Heart right ventricle (tissue), 16 donors: ENCODE measurements around the gene TRABD2B. TPM values are rescaled to one million over a fixed set of nuclear protein-coding genes. Genes with fewer than 3 reads are reported as not detected.

Source experiments
- ATAC-seq, 8 donors: fragments of 200-7000 bp; cut with Tn5 transposase; one replicate each; pipeline ENCODE4 v1.9.1; 2020; ENCODE audit warnings: mild to moderate bottlenecking in 8 of 8, moderate library complexity in 8 of 8, moderate number of reproducible peaks in 1 of 8
- DNase-seq, 2 donors: peaks; one replicate each; pipeline ENCODE4 v3.0.0-alpha.2; 2020
- H3K27ac ChIP-seq, 10 donors: fragments of 200-600 bp; sonication (generic) in 2 of 10; one replicate each; pipeline versions ENCODE4 v1.5.0 to v1.8.0; 2020 to 2022; ENCODE audit warnings: mild to moderate bottlenecking in 3 of 10
- H3K27me3 ChIP-seq, 7 donors: fragments of 200-600 bp; one replicate each; pipeline ENCODE4 v1.8.0; 2021 to 2022; ENCODE audit warnings: mild to moderate bottlenecking in 2 of 7
- H3K36me3 ChIP-seq, 9 donors: fragments of 200-600 bp; sonication (generic) in 1 of 9; one replicate each; pipeline versions ENCODE4 v1.5.0 to v1.8.0; 2020 to 2022; ENCODE audit warnings: mild to moderate bottlenecking in 2 of 9
- H3K4me1 ChIP-seq, 9 donors: fragments of 200-600 bp; sonication (generic) in 1 of 9; one replicate each; pipeline versions ENCODE4 v1.5.0 to v1.8.0; 2020 to 2022; ENCODE audit warnings: mild to moderate bottlenecking in 4 of 9
- H3K4me3 ChIP-seq, 10 donors: fragments of 200-600 bp; sonication (generic) in 2 of 10; one replicate each; pipeline versions ENCODE4 v1.5.0 to v1.8.0; 2020 to 2022; ENCODE audit warnings: mild to moderate bottlenecking in 7 of 10, moderate library complexity in 2 of 10
- H3K9me3 ChIP-seq, 11 donors: fragments of 200-600 bp in 10 of 11; sonication (generic) in 2 of 11; one replicate each; pipeline versions ENCODE4 v1.5.0 to v1.8.0; 2013 to 2022; ENCODE audit warnings: mild to moderate bottlenecking in 2 of 11, control low read depth in 1 of 11, moderate library complexity in 1 of 11
- CTCF ChIP-seq, 9 donors: fragments of 200-600 bp; sonication (generic) in 2 of 9; IDR thresholded peaks; one replicate each; pipeline versions ENCODE4 v1.5.0 to v1.8.0; 2021 to 2022; ENCODE audit warnings: antibody characterized with exemption in 9 of 9, mild to moderate bottlenecking in 5 of 9, moderate library complexity in 1 of 9
- WGBS, 2 donors: extraction: QIAGEN DNeasy Blood & Tissue Kit; methylation state at CpG; one replicate each; pipeline ENCODE4 v1.1.7; 2013; ENCODE audit warnings: inconsistent platforms in 1 of 2; 5-methylcytosine and 5-hydroxymethylcytosine counted together
- intact Hi-C, 10 donors: fragments of 100-400 bp; cut with DNase I; formaldehyde crosslinking; loops; one replicate each; pipeline versions ENCODE4 v1.11.1 to v1.14.2; 2022
- polyA plus RNA-seq, 2 donors: library from polyadenylated mRNA; stranded (reverse); fragments of 200-250 nt; gene quantifications; one replicate each; pipeline ENCODE4 v1.2.3, GENCODE V29; 2013
- total RNA-seq, 10 donors: library from RNA; stranded (reverse); fragmentation: NEBNext Ultra II Directional in 3 of 10; extraction: Animal tissue kit (Norgen Biotek cat#: 25700) in 3 of 10; gene quantifications; one replicate each; pipeline versions ENCODE4 v1.2.1 to v1.2.4, GENCODE V29; 2021 to 2023
- donor health status: Arrhythmogenic right ventricular cardiomyopathy.
- donor health status: ischemic (EF 13 %, LVEDD 7.1; RV severe dilation, severe dysfunction).
- donor health status: healthy with polysubstance abuse.
- donor health status: DM: no; HTN: yes; CAD: no.
- donor health status: DM: no; HTN: no; CAD: no.
- donor health status: ischemic (EF 25% LVEDD 6.9; RV normal size, moderate dysfunction).
- donor health status: ischemic (EF 25% LVEDD 5.7; RV mildly dilated, moderate dysfunction).
- donor health status: healthy.
- donor health status: DM: yes; HTN: yes; CAD: no.
- donor health status: Ischemic cardiomyopathy.
- donor health status: ischemic (EF 35%, LVEDD 5.7; RV mildly dilated, moderate dysfunction).
- donor health status: nonischemic (EF 11% LVEDD 7.7; RV severe dilation, severe dysfunction).
- donor health status: DM: yes; HTN: yes; CAD: no.
- donor health status: PGD.
- donor health status: ischemic (EF 29% LVEDD 5.4; RV normal size, mild dysfunction).
- donor health status: nonischemic (EF 23%, LVEDD 6.1; RV moderate dilation, normal function).

The TRABD2B gene
- total and polyA plus RNA-seq, 12 donors: 0.21 to 1.1 (median 0.53) TPM

- Histone ChIP-seq H3K4me1 (peaks cover 0 to 32% (median 13%) of the 10 kb centered on the region in 9 donors), H3K27me3 (peaks cover 0 to 10% (median 4%) of the 10 kb centered on the region in 7 donors), H3K36me3 (no peaks in the 10 kb centered on the region), H3K9me3 (no peaks in the 10 kb centered on the region), H3K27ac (peak overlapping the region in 1 of 10 donors; percentile 10), H3K4me3 (no peak overlapping the region)
- WGBS, 2 donors: 42 to 46% methylated on average over 12 of the region's 12 CpGs
- peak; percentile 23 to 71 (median 51) for ATAC-seq
- no peak for DNase-seq
- intact Hi-C loops: no loop called here
- TF ChIP-seq CTCF (IDR thresholded peaks at IDR 0.05): no peak
These were observed 42.2 kb upstream of the TRABD2B start for GRCh38 chr1:48039088-48040054.

- intact Hi-C loops: no loop called here
- 81 to 85% methylated on average over 2 of the region's 2 CpGs for WGBS, 2 donors
- ATAC-seq (no peak), DNase-seq (no peak)
- Histone ChIP-seq H3K27ac (no peak overlapping the region), H3K4me3 (no peak overlapping the region), H3K36me3 (no peaks in the 10 kb centered on the region), H3K9me3 (no peaks in the 10 kb centered on the region), H3K4me1 (peaks cover 0 to 27% (median 11%) of the 10 kb centered on the region in 9 donors), H3K27me3 (peaks cover 0 to 10% (median 4%) of the 10 kb centered on the region in 7 donors)
- TF ChIP-seq CTCF (IDR thresholded peaks at IDR 0.05): no peak
These were observed 41.1 kb upstream of the TRABD2B start for GRCh38 chr1:48038270-48038767.

GRCh38 chr1:48036710-48037355 lies 39.6 kb upstream of the TRABD2B start:
- H3K4me1 ChIP-seq: peaks cover 0 to 27% (median 11%) of the 10 kb centered on the region in 9 donors
- H3K27ac ChIP-seq: no peak overlapping the region
- intact Hi-C loops: no loop called here
- no peaks in the 10 kb centered on the region for H3K9me3 ChIP-seq
- peaks cover 0 to 10% (median 4%) of the 10 kb centered on the region in 7 donors for H3K27me3 ChIP-seq
- DNase-seq (no peak), ATAC-seq (no peak)
- H3K36me3 ChIP-seq: no peaks in the 10 kb centered on the region
- H3K4me3 ChIP-seq: no peak overlapping the region
- no peak for TF ChIP-seq CTCF (IDR thresholded peaks at IDR 0.05)
- 93 to 94% methylated on average over 3 of the region's 3 CpGs for WGBS, 2 donors

- Histone ChIP-seq H3K27me3 (peaks cover 0 to 10% (median 0%) of the 10 kb centered on the region in 7 donors), H3K27ac (peak overlapping the region in 1 of 10 donors; percentile 22), H3K4me1 (peaks cover 0 to 25% (median 9%) of the 10 kb centered on the region in 9 donors), H3K4me3 (no peak overlapping the region), H3K36me3 (no peaks in the 10 kb centered on the region), H3K9me3 (no peaks in the 10 kb centered on the region)
- TF ChIP-seq CTCF (IDR thresholded peaks at IDR 0.05): no peak
- DNase-seq (peak in 1 of 2 donors; percentile 49), ATAC-seq (peak in 3 of 8 donors; percentile 36 to 51 (median 37))
- intact Hi-C loops: no loop called here
These were observed 38.4 kb upstream of the TRABD2B start for GRCh38 chr1:48035371-48036141.
